ENCODE results near the gene IL13.
"Not testable (repeated sequence)": the region's sequence is repeated elsewhere in the genome, so short reads cannot be mapped to it uniquely, and the experiment has no call there.

The IL13 gene

GRCh38 chr5:132688536-132689339, 30.8 kb downstream of the IL13 start:
- DNase-seq (ENCODE audit: low read depth, low spot score), result no peak

GRCh38 chr5:132689513-132689912, 31.5 kb downstream of the IL13 start:
- DNase-seq (ENCODE audit: low read depth, low spot score), result no peak

- DNase-seq (ENCODE audit: low read depth, low spot score), result no peak
Measured at GRCh38 chr5:132690156-132690555, 32.2 kb downstream of the IL13 start.

- not testable (repeated sequence) for DNase-seq (ENCODE audit: low read depth, low spot score)
Measured at GRCh38 chr5:132691755-132692631, 34.0 kb downstream of the IL13 start.

- no peak for DNase-seq (ENCODE audit: low read depth, low spot score)
Measured at GRCh38 chr5:132692632-132692967, 34.6 kb downstream of the IL13 start.

- no peak for DNase-seq (ENCODE audit: low read depth, low spot score)
Measured at GRCh38 chr5:132695956-132696355, 38.0 kb downstream of the IL13 start.

GRCh38 chr5:132704875-132705274, 46.9 kb downstream of the IL13 start:
- DNase-seq (ENCODE audit: low read depth, low spot score), result no peak

GRCh38 chr5:132708645-132709044, 50.7 kb downstream of the IL13 start:
- DNase-seq (ENCODE audit: low read depth, low spot score), result no peak

Data from activated naive CD8-positive, alpha-beta T cell treated with anti-CD3 and anti-CD28 coated beads, Interleukin-2, amount 50 U/mL, for 16 hours (primary cell).